Thyroid gland (tissue), 4 donors: ENCODE measurements around the gene RAB15.

ENCODE experiments used
- CTCF ChIP-seq, 6 experiments: fragments of 200-600 bp in 3 of 6; fragments of 450-650 bp in 3 of 6; sonication (generic) in 3 of 6; IDR thresholded peaks; one replicate each; pipeline ENCODE4 v1.5.1; 2016 to 2019; ENCODE audit warnings: antibody characterized with exemption in 6 of 6, mild to moderate bottlenecking in 2 of 6, inconsistent platforms in 1 of 6, moderate library complexity in 1 of 6
- POLR2A ChIP-seq, 2 donors: fragments of 450-650 bp; IDR thresholded peaks; one replicate each; pipeline ENCODE4 v1.6.1; 2017; ENCODE audit warnings: antibody characterized with exemption in 2 of 2, mild to moderate bottlenecking in 2 of 2, moderate library complexity in 1 of 2

GRCh38 chr14:64946310-64947045 lies 25.7 kb downstream of the RAB15 start:
- TF ChIP-seq CTCF (IDR thresholded peaks at IDR 0.05) (no peak), POLR2A (IDR thresholded peaks at IDR 0.05) (no peak)
